ENCODE results near the gene DSCAM.

DNA sequence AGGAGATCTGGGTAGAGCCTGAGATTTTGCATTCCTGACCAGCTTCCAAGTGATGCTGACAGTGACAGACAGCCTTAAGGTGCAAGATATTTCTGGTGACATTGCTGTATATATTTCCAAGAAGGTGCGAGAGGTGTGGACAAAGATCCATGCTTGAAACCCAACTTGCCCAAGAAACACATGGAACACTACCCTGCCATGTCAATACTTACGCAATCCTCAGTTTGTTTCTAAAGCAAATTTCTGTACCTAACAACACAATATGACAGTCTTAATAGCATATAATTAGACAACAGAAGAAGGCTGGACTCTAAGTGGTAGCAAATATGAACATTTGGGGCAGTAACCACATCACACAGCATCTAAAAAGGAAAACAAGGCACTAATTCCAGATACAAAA, 260.4 kb downstream of the DSCAM start:
- TF ChIP-seq, protein P1, sequence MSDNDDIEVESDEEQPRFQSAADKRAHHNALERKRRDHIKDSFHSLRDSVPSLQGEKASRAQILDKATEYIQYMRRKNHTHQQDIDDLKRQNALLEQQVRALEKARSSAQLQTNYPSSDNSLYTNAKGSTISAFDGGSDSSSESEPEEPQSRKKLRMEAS (CRISPR knock-in tag; IDR thresholded peaks at IDR 0.05) = no peak
- TF ChIP-seq, protein P2, sequence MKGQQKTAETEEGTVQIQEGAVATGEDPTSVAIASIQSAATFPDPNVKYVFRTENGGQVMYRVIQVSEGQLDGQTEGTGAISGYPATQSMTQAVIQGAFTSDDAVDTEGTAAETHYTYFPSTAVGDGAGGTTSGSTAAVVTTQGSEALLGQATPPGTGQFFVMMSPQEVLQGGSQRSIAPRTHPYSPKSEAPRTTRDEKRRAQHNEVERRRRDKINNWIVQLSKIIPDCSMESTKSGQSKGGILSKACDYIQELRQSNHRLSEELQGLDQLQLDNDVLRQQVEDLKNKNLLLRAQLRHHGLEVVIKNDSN (CRISPR knock-in tag; IDR thresholded peaks at IDR 0.05) = no peak
- TF ChIP-seq TEAD4 (CRISPR knock-in tag; IDR thresholded peaks at IDR 0.05) (no peak), ZBTB21 (CRISPR knock-in tag; IDR thresholded peaks at IDR 0.05; ENCODE audit: borderline replicate concordance) (no peak)
- TF ChIP-seq, protein P3, sequence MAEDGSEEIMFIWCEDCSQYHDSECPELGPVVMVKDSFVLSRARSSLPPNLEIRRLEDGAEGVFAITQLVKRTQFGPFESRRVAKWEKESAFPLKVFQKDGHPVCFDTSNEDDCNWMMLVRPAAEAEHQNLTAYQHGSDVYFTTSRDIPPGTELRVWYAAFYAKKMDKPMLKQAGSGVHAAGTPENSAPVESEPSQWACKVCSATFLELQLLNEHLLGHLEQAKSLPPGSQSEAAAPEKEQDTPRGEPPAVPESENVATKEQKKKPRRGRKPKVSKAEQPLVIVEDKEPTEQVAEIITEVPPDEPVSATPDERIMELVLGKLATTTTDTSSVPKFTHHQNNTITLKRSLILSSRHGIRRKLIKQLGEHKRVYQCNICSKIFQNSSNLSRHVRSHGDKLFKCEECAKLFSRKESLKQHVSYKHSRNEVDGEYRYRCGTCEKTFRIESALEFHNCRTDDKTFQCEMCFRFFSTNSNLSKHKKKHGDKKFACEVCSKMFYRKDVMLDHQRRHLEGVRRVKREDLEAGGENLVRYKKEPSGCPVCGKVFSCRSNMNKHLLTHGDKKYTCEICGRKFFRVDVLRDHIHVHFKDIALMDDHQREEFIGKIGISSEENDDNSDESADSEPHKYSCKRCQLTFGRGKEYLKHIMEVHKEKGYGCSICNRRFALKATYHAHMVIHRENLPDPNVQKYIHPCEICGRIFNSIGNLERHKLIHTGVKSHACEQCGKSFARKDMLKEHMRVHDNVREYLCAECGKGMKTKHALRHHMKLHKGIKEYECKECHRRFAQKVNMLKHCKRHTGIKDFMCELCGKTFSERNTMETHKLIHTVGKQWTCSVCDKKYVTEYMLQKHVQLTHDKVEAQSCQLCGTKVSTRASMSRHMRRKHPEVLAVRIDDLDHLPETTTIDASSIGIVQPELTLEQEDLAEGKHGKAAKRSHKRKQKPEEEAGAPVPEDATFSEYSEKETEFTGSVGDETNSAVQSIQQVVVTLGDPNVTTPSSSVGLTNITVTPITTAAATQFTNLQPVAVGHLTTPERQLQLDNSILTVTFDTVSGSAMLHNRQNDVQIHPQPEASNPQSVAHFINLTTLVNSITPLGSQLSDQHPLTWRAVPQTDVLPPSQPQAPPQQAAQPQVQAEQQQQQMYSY (CRISPR knock-in tag; IDR thresholded peaks at IDR 0.05) = no peak
- TF ChIP-seq, protein P4, sequence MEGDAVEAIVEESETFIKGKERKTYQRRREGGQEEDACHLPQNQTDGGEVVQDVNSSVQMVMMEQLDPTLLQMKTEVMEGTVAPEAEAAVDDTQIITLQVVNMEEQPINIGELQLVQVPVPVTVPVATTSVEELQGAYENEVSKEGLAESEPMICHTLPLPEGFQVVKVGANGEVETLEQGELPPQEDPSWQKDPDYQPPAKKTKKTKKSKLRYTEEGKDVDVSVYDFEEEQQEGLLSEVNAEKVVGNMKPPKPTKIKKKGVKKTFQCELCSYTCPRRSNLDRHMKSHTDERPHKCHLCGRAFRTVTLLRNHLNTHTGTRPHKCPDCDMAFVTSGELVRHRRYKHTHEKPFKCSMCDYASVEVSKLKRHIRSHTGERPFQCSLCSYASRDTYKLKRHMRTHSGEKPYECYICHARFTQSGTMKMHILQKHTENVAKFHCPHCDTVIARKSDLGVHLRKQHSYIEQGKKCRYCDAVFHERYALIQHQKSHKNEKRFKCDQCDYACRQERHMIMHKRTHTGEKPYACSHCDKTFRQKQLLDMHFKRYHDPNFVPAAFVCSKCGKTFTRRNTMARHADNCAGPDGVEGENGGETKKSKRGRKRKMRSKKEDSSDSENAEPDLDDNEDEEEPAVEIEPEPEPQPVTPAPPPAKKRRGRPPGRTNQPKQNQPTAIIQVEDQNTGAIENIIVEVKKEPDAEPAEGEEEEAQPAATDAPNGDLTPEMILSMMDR (IDR thresholded peaks at IDR 0.05) = no peak
- TF ChIP-seq, protein P5, sequence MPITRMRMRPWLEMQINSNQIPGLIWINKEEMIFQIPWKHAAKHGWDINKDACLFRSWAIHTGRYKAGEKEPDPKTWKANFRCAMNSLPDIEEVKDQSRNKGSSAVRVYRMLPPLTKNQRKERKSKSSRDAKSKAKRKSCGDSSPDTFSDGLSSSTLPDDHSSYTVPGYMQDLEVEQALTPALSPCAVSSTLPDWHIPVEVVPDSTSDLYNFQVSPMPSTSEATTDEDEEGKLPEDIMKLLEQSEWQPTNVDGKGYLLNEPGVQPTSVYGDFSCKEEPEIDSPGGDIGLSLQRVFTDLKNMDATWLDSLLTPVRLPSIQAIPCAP (CRISPR knock-in tag; IDR thresholded peaks at IDR 0.05) = no peak
- TF ChIP-seq, protein P6, sequence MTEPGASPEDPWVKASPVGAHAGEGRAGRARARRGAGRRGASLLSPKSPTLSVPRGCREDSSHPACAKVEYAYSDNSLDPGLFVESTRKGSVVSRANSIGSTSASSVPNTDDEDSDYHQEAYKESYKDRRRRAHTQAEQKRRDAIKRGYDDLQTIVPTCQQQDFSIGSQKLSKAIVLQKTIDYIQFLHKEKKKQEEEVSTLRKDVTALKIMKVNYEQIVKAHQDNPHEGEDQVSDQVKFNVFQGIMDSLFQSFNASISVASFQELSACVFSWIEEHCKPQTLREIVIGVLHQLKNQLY (CRISPR knock-in tag; IDR thresholded peaks at IDR 0.05) = no peak
- TF ChIP-seq, protein P7, sequence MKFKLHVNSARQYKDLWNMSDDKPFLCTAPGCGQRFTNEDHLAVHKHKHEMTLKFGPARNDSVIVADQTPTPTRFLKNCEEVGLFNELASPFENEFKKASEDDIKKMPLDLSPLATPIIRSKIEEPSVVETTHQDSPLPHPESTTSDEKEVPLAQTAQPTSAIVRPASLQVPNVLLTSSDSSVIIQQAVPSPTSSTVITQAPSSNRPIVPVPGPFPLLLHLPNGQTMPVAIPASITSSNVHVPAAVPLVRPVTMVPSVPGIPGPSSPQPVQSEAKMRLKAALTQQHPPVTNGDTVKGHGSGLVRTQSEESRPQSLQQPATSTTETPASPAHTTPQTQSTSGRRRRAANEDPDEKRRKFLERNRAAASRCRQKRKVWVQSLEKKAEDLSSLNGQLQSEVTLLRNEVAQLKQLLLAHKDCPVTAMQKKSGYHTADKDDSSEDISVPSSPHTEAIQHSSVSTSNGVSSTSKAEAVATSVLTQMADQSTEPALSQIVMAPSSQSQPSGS (CRISPR knock-in tag; IDR thresholded peaks at IDR 0.05; ENCODE audit: borderline replicate concordance, low read depth) = no peak
- TF ChIP-seq, protein P8, sequence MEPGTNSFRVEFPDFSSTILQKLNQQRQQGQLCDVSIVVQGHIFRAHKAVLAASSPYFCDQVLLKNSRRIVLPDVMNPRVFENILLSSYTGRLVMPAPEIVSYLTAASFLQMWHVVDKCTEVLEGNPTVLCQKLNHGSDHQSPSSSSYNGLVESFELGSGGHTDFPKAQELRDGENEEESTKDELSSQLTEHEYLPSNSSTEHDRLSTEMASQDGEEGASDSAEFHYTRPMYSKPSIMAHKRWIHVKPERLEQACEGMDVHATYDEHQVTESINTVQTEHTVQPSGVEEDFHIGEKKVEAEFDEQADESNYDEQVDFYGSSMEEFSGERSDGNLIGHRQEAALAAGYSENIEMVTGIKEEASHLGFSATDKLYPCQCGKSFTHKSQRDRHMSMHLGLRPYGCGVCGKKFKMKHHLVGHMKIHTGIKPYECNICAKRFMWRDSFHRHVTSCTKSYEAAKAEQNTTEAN (CRISPR knock-in tag; IDR thresholded peaks at IDR 0.05) = no peak
